ENCODE measurements around the gene PLXNA2. TPM values are rescaled to one million over a fixed set of nuclear protein-coding genes. Genes with fewer than 3 reads are reported as not detected.
A peak's percentile ranks its signal among the peaks of the same experiment; 100 is the strongest.

PLXNA2 gene
- total and polyA plus RNA-seq, 2 donors = 1.9 to 5.6 TPM

- peaks cover 0 to 26% of the 10 kb centered on the region in 2 donors for H3K27me3 ChIP-seq (ENCODE audit: control insufficient read depth in 2 of 2, insufficient read depth in 1 of 2, low read length in 1 of 2)
- H3K27ac ChIP-seq (ENCODE audit: low read depth in 1 of 2, low read length in 1 of 2) = no peak overlapping the region
- H3K36me3 ChIP-seq (ENCODE audit: control insufficient read depth in 2 of 2, insufficient read depth in 2 of 2, low read length in 1 of 2) = no peaks in the 10 kb centered on the region
- H3K9me3 ChIP-seq (ENCODE audit: control insufficient read depth in 2 of 2, insufficient read depth in 1 of 2, low read length in 1 of 2) = no peaks in the 10 kb centered on the region
- no peak for DNase-seq (ENCODE audit: low read depth in 6 of 9, low spot score in 9 of 9)
- H3K4me1 ChIP-seq (ENCODE audit: control insufficient read depth in 2 of 2, insufficient read depth in 2 of 2, low read length in 2 of 2) = peaks cover 2 to 34% of the 10 kb centered on the region in 2 donors
- WGBS = 95% methylated on average over 6 of the region's 6 CpGs
- H3K4me3 ChIP-seq (ENCODE audit: low read length in 2 of 2) = no peak overlapping the region
These were observed 82.4 kb downstream of the PLXNA2 start for GRCh38 chr1:208161656-208162375.

- Histone ChIP-seq H3K4me1 (ENCODE audit: control insufficient read depth in 2 of 2, insufficient read depth in 2 of 2, low read length in 2 of 2) (peaks cover 2 to 31% of the 10 kb centered on the region in 2 donors), H3K4me3 (ENCODE audit: low read length in 2 of 2) (no peak overlapping the region), H3K36me3 (ENCODE audit: control insufficient read depth in 2 of 2, insufficient read depth in 2 of 2, low read length in 1 of 2) (no peaks in the 10 kb centered on the region), H3K27ac (ENCODE audit: low read depth in 1 of 2, low read length in 1 of 2) (no peak overlapping the region), H3K9me3 (ENCODE audit: control insufficient read depth in 2 of 2, insufficient read depth in 1 of 2, low read length in 1 of 2) (no peaks in the 10 kb centered on the region), H3K27me3 (ENCODE audit: control insufficient read depth in 2 of 2, insufficient read depth in 1 of 2, low read length in 1 of 2) (peaks cover 0 to 26% of the 10 kb centered on the region in 2 donors)
- DNase-seq (ENCODE audit: low read depth in 6 of 9, low spot score in 9 of 9) = no peak
- 97% methylated on average over 1 of the region's 1 CpG for WGBS
These were observed 83.2 kb downstream of the PLXNA2 start for GRCh38 chr1:208161005-208161404.

- peaks cover 2 to 25% of the 10 kb centered on the region in 2 donors for H3K4me1 ChIP-seq (ENCODE audit: control insufficient read depth in 2 of 2, insufficient read depth in 2 of 2, low read length in 2 of 2)
- WGBS = 93% methylated on average over 4 of the region's 4 CpGs
- peak overlapping the region in 1 of 2 donors; percentile 60 for H3K27ac ChIP-seq (ENCODE audit: low read depth in 1 of 2, low read length in 1 of 2)
- H3K36me3 ChIP-seq (ENCODE audit: control insufficient read depth in 2 of 2, insufficient read depth in 2 of 2, low read length in 1 of 2) = no peaks in the 10 kb centered on the region
- peaks cover 0 to 29% of the 10 kb centered on the region in 2 donors for H3K27me3 ChIP-seq (ENCODE audit: control insufficient read depth in 2 of 2, insufficient read depth in 1 of 2, low read length in 1 of 2)
- no peaks in the 10 kb centered on the region for H3K9me3 ChIP-seq (ENCODE audit: control insufficient read depth in 2 of 2, insufficient read depth in 1 of 2, low read length in 1 of 2)
- DNase-seq (ENCODE audit: low read depth in 6 of 9, low spot score in 9 of 9) = no peak
- no peak overlapping the region for H3K4me3 ChIP-seq (ENCODE audit: low read length in 2 of 2)
These were observed 83.8 kb downstream of the PLXNA2 start for GRCh38 chr1:208160259-208160819.

GRCh38 chr1:208159555-208160258 is 84.5 kb downstream of the PLXNA2 start:
- H3K4me3 ChIP-seq (ENCODE audit: low read length in 2 of 2) = no peak overlapping the region
- H3K27ac ChIP-seq (ENCODE audit: low read depth in 1 of 2, low read length in 1 of 2) = peak overlapping the region in 1 of 2 donors; percentile 60
- H3K9me3 ChIP-seq (ENCODE audit: control insufficient read depth in 2 of 2, insufficient read depth in 1 of 2, low read length in 1 of 2) = no peaks in the 10 kb centered on the region
- H3K27me3 ChIP-seq (ENCODE audit: control insufficient read depth in 2 of 2, insufficient read depth in 1 of 2, low read length in 1 of 2) = peaks cover 0 to 30% of the 10 kb centered on the region in 2 donors
- no peak for DNase-seq (ENCODE audit: low read depth in 6 of 9, low spot score in 9 of 9)
- H3K36me3 ChIP-seq (ENCODE audit: control insufficient read depth in 2 of 2, insufficient read depth in 2 of 2, low read length in 1 of 2) = no peaks in the 10 kb centered on the region
- 96% methylated on average over 11 of the region's 11 CpGs for WGBS
- peaks cover 2 to 19% of the 10 kb centered on the region in 2 donors for H3K4me1 ChIP-seq (ENCODE audit: control insufficient read depth in 2 of 2, insufficient read depth in 2 of 2, low read length in 2 of 2)

- DNase-seq (ENCODE audit: low read depth in 6 of 9, low spot score in 9 of 9) = no peak
- H3K27me3 ChIP-seq (ENCODE audit: control insufficient read depth in 2 of 2, insufficient read depth in 1 of 2, low read length in 1 of 2) = peaks cover 0 to 27% of the 10 kb centered on the region in 2 donors
- no peaks in the 10 kb centered on the region for H3K9me3 ChIP-seq (ENCODE audit: control insufficient read depth in 2 of 2, insufficient read depth in 1 of 2, low read length in 1 of 2)
- H3K4me1 ChIP-seq (ENCODE audit: control insufficient read depth in 2 of 2, insufficient read depth in 2 of 2, low read length in 2 of 2) = peaks cover 5 to 18% of the 10 kb centered on the region in 2 donors
- no peak overlapping the region for H3K4me3 ChIP-seq (ENCODE audit: low read length in 2 of 2)
- H3K36me3 ChIP-seq (ENCODE audit: control insufficient read depth in 2 of 2, insufficient read depth in 2 of 2, low read length in 1 of 2) = no peaks in the 10 kb centered on the region
- WGBS = 92% methylated on average over 8 of the region's 8 CpGs
- no peak overlapping the region for H3K27ac ChIP-seq (ENCODE audit: low read depth in 1 of 2, low read length in 1 of 2)
These were observed 85.3 kb downstream of the PLXNA2 start for GRCh38 chr1:208158640-208159554.

- H3K4me3 ChIP-seq (ENCODE audit: low read length in 2 of 2) = no peak overlapping the region
- 98% methylated on average over 3 of the region's 3 CpGs for WGBS
- H3K27me3 ChIP-seq (ENCODE audit: control insufficient read depth in 2 of 2, insufficient read depth in 1 of 2, low read length in 1 of 2) = peaks cover 0 to 22% of the 10 kb centered on the region in 2 donors
- H3K4me1 ChIP-seq (ENCODE audit: control insufficient read depth in 2 of 2, insufficient read depth in 2 of 2, low read length in 2 of 2) = peaks cover 12 to 19% of the 10 kb centered on the region in 2 donors
- no peaks in the 10 kb centered on the region for H3K36me3 ChIP-seq (ENCODE audit: control insufficient read depth in 2 of 2, insufficient read depth in 2 of 2, low read length in 1 of 2)
- no peaks in the 10 kb centered on the region for H3K9me3 ChIP-seq (ENCODE audit: control insufficient read depth in 2 of 2, insufficient read depth in 1 of 2, low read length in 1 of 2)
- no peak for DNase-seq (ENCODE audit: low read depth in 6 of 9, low spot score in 9 of 9)
- no peak overlapping the region for H3K27ac ChIP-seq (ENCODE audit: low read depth in 1 of 2, low read length in 1 of 2)
These were observed 86.4 kb downstream of the PLXNA2 start for GRCh38 chr1:208157769-208158168.

- Histone ChIP-seq H3K4me1 (ENCODE audit: control insufficient read depth in 2 of 2, insufficient read depth in 2 of 2, low read length in 2 of 2) (peaks cover 12 to 19% of the 10 kb centered on the region in 2 donors), H3K9me3 (ENCODE audit: control insufficient read depth in 2 of 2, insufficient read depth in 1 of 2, low read length in 1 of 2) (no peaks in the 10 kb centered on the region), H3K36me3 (ENCODE audit: control insufficient read depth in 2 of 2, insufficient read depth in 2 of 2, low read length in 1 of 2) (no peaks in the 10 kb centered on the region), H3K4me3 (ENCODE audit: low read length in 2 of 2) (no peak overlapping the region), H3K27me3 (ENCODE audit: control insufficient read depth in 2 of 2, insufficient read depth in 1 of 2, low read length in 1 of 2) (peaks cover 0 to 21% of the 10 kb centered on the region in 2 donors), H3K27ac (ENCODE audit: low read depth in 1 of 2, low read length in 1 of 2) (no peak overlapping the region)
- WGBS = 92% methylated on average over 2 of the region's 2 CpGs
- DNase-seq (ENCODE audit: low read depth in 6 of 9, low spot score in 9 of 9) = no peak
These were observed 87.4 kb downstream of the PLXNA2 start for GRCh38 chr1:208156741-208157140.

GRCh38 chr1:208156310-208156709 is 87.9 kb downstream of the PLXNA2 start:
- Histone ChIP-seq H3K27me3 (ENCODE audit: control insufficient read depth in 2 of 2, insufficient read depth in 1 of 2, low read length in 1 of 2) (peaks cover 0 to 21% of the 10 kb centered on the region in 2 donors), H3K36me3 (ENCODE audit: control insufficient read depth in 2 of 2, insufficient read depth in 2 of 2, low read length in 1 of 2) (no peaks in the 10 kb centered on the region), H3K27ac (ENCODE audit: low read depth in 1 of 2, low read length in 1 of 2) (no peak overlapping the region), H3K4me3 (ENCODE audit: low read length in 2 of 2) (no peak overlapping the region), H3K4me1 (ENCODE audit: control insufficient read depth in 2 of 2, insufficient read depth in 2 of 2, low read length in 2 of 2) (peaks cover 12 to 19% of the 10 kb centered on the region in 2 donors), H3K9me3 (ENCODE audit: control insufficient read depth in 2 of 2, insufficient read depth in 1 of 2, low read length in 1 of 2) (no peaks in the 10 kb centered on the region)
- WGBS = 95% methylated on average over 3 of the region's 3 CpGs
- DNase-seq (ENCODE audit: low read depth in 6 of 9, low spot score in 9 of 9) = no peak
